NT2/D1 (cell line): ENCODE measurements around the gene NPIPB4.
"Not testable (repeated sequence)": the region's sequence is repeated elsewhere in the genome, so short reads cannot be mapped to it uniquely, and the experiment has no call there.

Experiments used
- SUZ12 ChIP-seq: IDR thresholded peaks from 2 replicates; pipeline ENCODE4 v1.6.1; 2011; ENCODE audit not compliant: insufficient read length, insufficient read depth; ENCODE audit errors: extremely low read depth
- YY1 ChIP-seq: IDR thresholded peaks from 2 replicates; pipeline ENCODE4 v1.6.1; 2011; ENCODE audit not compliant: insufficient read length, insufficient read depth
- ZNF274 ChIP-seq: IDR thresholded peaks from 2 replicates; pipeline ENCODE4 v1.6.1; 2011; ENCODE audit warnings: mild to moderate bottlenecking, low read depth, low read length

GRCh38 chr16:21826067-21826706 lies 31.4 kb downstream of the NPIPB4 start:
- not testable (repeated sequence) for TF ChIP-seq YY1, ZNF274, SUZ12
